Epithelial cell of esophagus (primary cell): ENCODE data around the gene TRPV2.

ENCODE experiments used
- DNase-seq: peaks from one replicate; pipeline ENCODE4 v3.0.0; 2010; ENCODE audit warnings: low read depth
- H3K4me3 ChIP-seq: 2 replicates; pipeline ENCODE4 v1.5.1; 2011; ENCODE audit warnings: mild to moderate bottlenecking, low read length, control low read depth
- CTCF ChIP-seq: IDR thresholded peaks from 2 replicates; pipeline ENCODE4 v1.5.1; 2011; ENCODE audit warnings: low read depth, mild to moderate bottlenecking, low read length, control low read depth, inconsistent platforms; ENCODE audit not compliant: insufficient read depth; ENCODE audit errors: missing control alignments

The TRPV2 gene

GRCh38 chr17:16477666-16478065, 62.3 kb downstream of the TRPV2 start:
- TF ChIP-seq CTCF: no peak
- DNase-seq: no peak
- H3K4me3 ChIP-seq: no peak overlapping the region

GRCh38 chr17:16478649-16479048, 63.3 kb downstream of the TRPV2 start:
- TF ChIP-seq CTCF: no peak
- DNase-seq: no peak
- H3K4me3 ChIP-seq: no peak overlapping the region

GRCh38 chr17:16479264-16479663, 63.9 kb downstream of the TRPV2 start:
- no peak overlapping the region for H3K4me3 ChIP-seq
- TF ChIP-seq CTCF: no peak
- DNase-seq: no peak

- no peak for TF ChIP-seq CTCF
- H3K4me3 ChIP-seq: no peak overlapping the region
- no peak for DNase-seq
Observed at GRCh38 chr17:16480995-16481394, 65.6 kb downstream of the TRPV2 start.

GRCh38 chr17:16482253-16482652, 66.9 kb downstream of the TRPV2 start:
- DNase-seq: no peak
- H3K4me3 ChIP-seq: no peak overlapping the region
- no peak for TF ChIP-seq CTCF

GRCh38 chr17:16483021-16483645, 67.8 kb downstream of the TRPV2 start:
- TF ChIP-seq CTCF: no peak
- H3K4me3 ChIP-seq: no peak overlapping the region
- peak; percentile 21 for DNase-seq
